Measurements from ENCODE around the gene TTLL10. TPM values are rescaled to one million over a fixed set of nuclear protein-coding genes. Genes with fewer than 3 reads are reported as not detected.

TTLL10 gene
- polyA plus RNA-seq, 1 donor from 2014 or later = not detected

GRCh38 chr1:1197551-1198422 lies 24.1 kb downstream of the TTLL10 start:
- Histone ChIP-seq H3K27ac (ENCODE audit: low read length) (no peak overlapping the region), H3K4me2 (ENCODE audit: low read length) (no peak overlapping the region), H3K79me2 (replicated peaks; ENCODE audit: insufficient read depth, low read length) (no peaks in the 10 kb centered on the region), H4K20me1 (ENCODE audit: insufficient read depth) (no peaks in the 10 kb centered on the region), H3K9me3 (ENCODE audit: low read length) (no peaks in the 10 kb centered on the region), H3K9me2 (ENCODE audit: insufficient read depth, low read length) (no peaks in the 10 kb centered on the region), H3K9ac (ENCODE audit: low read length) (no peak overlapping the region), H3F3A (ENCODE audit: insufficient read depth, low read length, poor library complexity, severe bottlenecking) (no peaks in the 10 kb centered on the region), H3K4me3 (ENCODE audit: low read length) (no peak overlapping the region), H3K27me3 (ENCODE audit: insufficient read depth, low read depth, low read length) (peaks cover 7% of the 10 kb centered on the region), H3K36me3 (ENCODE audit: insufficient read depth, low read length) (no peaks in the 10 kb centered on the region), H2AFZ (ENCODE audit: low read depth, low read length) (no peak overlapping the region)
- TF ChIP-seq EZH2 (IDR thresholded peaks at IDR 0.05; ENCODE audit: borderline replicate concordance, insufficient read depth, low read length, poor library complexity, severe bottlenecking) (no peak), REST (IDR thresholded peaks at IDR 0.05; ENCODE audit: borderline replicate concordance) (no peak), EP300 (conservative IDR thresholded peaks at IDR 0.05; ENCODE audit: poor library complexity, severe bottlenecking) (no peak), RAD21 (conservative IDR thresholded peaks at IDR 0.05) (no peak), TAF1 (IDR thresholded peaks at IDR 0.05; ENCODE audit: low read depth) (no peak), POLR2AphosphoS5 (IDR thresholded peaks at IDR 0.05) (no peak), MXI1 (conservative IDR thresholded peaks at IDR 0.05; ENCODE audit: poor library complexity, severe bottlenecking) (no peak), CTCF (IDR thresholded peaks at IDR 0.05; ENCODE audit: poor library complexity, severe bottlenecking) (no peak), SMC3 (conservative IDR thresholded peaks at IDR 0.05; ENCODE audit: poor library complexity) (no peak)

DNA sequence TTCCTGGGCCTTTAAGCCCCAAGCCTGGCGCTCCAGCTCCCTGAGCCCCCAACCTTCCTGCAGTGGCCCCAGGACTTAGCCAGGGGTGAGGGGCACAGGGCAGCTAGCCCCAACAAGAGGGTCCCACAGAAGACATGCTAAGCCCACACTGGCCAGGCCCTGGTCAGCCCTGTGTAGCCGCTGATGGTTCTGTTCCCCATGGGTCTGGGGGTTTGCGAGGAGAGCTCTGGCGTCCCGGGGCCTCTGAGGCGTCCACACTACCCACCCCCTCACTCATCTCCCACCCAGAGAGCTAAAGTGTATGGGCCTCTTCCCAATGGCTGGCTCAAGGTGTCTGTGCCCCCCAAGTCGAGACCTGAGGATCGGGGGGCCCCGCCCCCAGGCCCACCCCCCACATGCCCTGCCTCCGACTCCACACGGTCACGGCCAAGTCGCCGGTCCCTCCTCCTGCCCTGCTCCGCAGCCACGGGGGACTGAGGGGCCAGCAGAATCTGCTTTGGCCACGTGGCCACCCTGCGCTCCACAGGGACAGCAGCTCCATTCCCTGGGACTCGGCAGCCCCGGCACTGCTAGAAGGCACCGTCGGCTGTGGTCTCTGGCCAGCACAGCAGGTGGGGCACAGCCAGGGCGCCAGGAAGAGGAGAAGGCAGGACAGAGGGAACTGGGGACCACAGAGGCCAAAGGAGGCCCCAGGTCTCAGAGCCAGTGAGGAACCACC lies 24.9 kb downstream of the TTLL10 start:
- Histone ChIP-seq H3K27ac (ENCODE audit: low read length) (no peak overlapping the region), H3K9me2 (ENCODE audit: insufficient read depth, low read length) (no peaks in the 10 kb centered on the region), H3K27me3 (ENCODE audit: insufficient read depth, low read depth, low read length) (peaks cover 7% of the 10 kb centered on the region)

More for the DNA sequence above, 24.9 kb downstream of the TTLL10 start:
- no peak overlapping the region for H3K9ac ChIP-seq (ENCODE audit: low read length)
- H3F3A ChIP-seq (ENCODE audit: insufficient read depth, low read length, poor library complexity, severe bottlenecking) = no peaks in the 10 kb centered on the region
- TF ChIP-seq RAD21 (conservative IDR thresholded peaks at IDR 0.05) (no peak), EP300 (conservative IDR thresholded peaks at IDR 0.05; ENCODE audit: poor library complexity, severe bottlenecking) (no peak), REST (IDR thresholded peaks at IDR 0.05; ENCODE audit: borderline replicate concordance) (no peak), TAF1 (IDR thresholded peaks at IDR 0.05; ENCODE audit: low read depth) (no peak), POLR2AphosphoS5 (IDR thresholded peaks at IDR 0.05) (no peak), SMC3 (conservative IDR thresholded peaks at IDR 0.05; ENCODE audit: poor library complexity) (no peak), MXI1 (conservative IDR thresholded peaks at IDR 0.05; ENCODE audit: poor library complexity, severe bottlenecking) (no peak), CTCF (IDR thresholded peaks at IDR 0.05; ENCODE audit: poor library complexity, severe bottlenecking) (no peak), EZH2 (IDR thresholded peaks at IDR 0.05; ENCODE audit: borderline replicate concordance, insufficient read depth, low read length, poor library complexity, severe bottlenecking) (no peak)
- H3K9me3 ChIP-seq (ENCODE audit: low read length) = no peaks in the 10 kb centered on the region
- no peaks in the 10 kb centered on the region for H4K20me1 ChIP-seq (ENCODE audit: insufficient read depth)
- H3K79me2 ChIP-seq (replicated peaks; ENCODE audit: insufficient read depth, low read length) = no peaks in the 10 kb centered on the region
- H3K4me2 ChIP-seq (ENCODE audit: low read length) = no peak overlapping the region
- H2AFZ ChIP-seq (ENCODE audit: low read depth, low read length) = no peak overlapping the region
- H3K36me3 ChIP-seq (ENCODE audit: insufficient read depth, low read length) = no peaks in the 10 kb centered on the region
- H3K4me3 ChIP-seq (ENCODE audit: low read length) = no peak overlapping the region
